ENCODE data around the gene FAM114A1. TPM values are rescaled to one million over a fixed set of nuclear protein-coding genes. Genes with fewer than 3 reads are reported as not detected.

FAM114A1 gene
- total and polyA plus RNA-seq, 2 of the 4 experiments (the other 2 are of a cell fraction), result 135 to 649 TPM

DNA sequence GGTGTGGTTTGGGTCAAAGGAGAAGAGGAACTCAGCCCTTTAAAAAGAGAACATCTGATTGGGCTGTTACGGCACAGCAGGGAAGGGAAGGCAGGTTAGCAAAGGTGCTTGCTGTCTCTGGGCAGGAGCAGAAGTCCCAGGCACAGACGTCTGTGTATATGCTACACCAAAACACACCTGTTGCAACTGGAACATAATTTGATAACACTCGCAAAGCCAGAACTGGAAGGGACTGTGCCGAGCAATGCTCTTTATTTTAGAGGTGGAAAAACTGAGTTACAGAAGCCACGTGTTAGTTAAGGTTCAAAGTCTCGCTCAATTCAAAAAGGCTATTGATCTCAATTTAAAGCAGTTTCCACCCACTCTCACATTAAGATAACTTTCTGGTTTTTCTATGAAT lies 2.2 kb upstream of the FAM114A1 start:
- TF ChIP-seq CEBPB (IDR thresholded peaks at IDR 0.05; ENCODE audit: low read depth, low read length) (no peak), MXI1 (IDR thresholded peaks at IDR 0.05; ENCODE audit: borderline replicate concordance, low read depth, low read length) (no peak), BHLHE40 (IDR thresholded peaks at IDR 0.05; ENCODE audit: low read depth, low read length) (no peak)
- H3K27me3 ChIP-seq (ENCODE audit: control insufficient read depth, insufficient read depth, low read length), result no peaks in the 10 kb centered on the region
- H3K9me3 ChIP-seq (ENCODE audit: control insufficient read depth, insufficient read depth, low read length), result no peaks in the 10 kb centered on the region
- no peak overlapping the region for H2BK15ac ChIP-seq (ENCODE audit: low read depth, low read length)
- H3K9ac ChIP-seq (ENCODE audit: low read depth, low read length), result no peak overlapping the region
- peaks cover 14% of the 10 kb centered on the region for H4K20me1 ChIP-seq (ENCODE audit: insufficient read depth, low read length)
- no peak overlapping the region for H2BK5ac ChIP-seq (ENCODE audit: low read depth, low read length, poor library complexity, severe bottlenecking)
- H2BK120ac ChIP-seq (ENCODE audit: low read depth, low read length), result no peak overlapping the region
- H4K5ac ChIP-seq (ENCODE audit: low read depth, low read length), result no peak overlapping the region
- H3K4ac ChIP-seq (ENCODE audit: low read depth, low read length), result no peak overlapping the region; the same call in 1 of the 2 replicates
- CTCF ChIA-PET, result no interaction called here
- H3K27ac ChIP-seq (ENCODE audit: insufficient read depth, low read length), result no peak overlapping the region
- no peak overlapping the region for H3K56ac ChIP-seq (ENCODE audit: extremely low read depth, insufficient read depth, low read length)
- H3K36me3 ChIP-seq (ENCODE audit: control insufficient read depth, insufficient read depth, low read length), result peaks cover 8% of the 10 kb centered on the region
- BruUV-seq (replicated peaks), result no TSS peak
- no peak overlapping the region for H2BK20ac ChIP-seq (ENCODE audit: low read depth, low read length)
- H3K23ac ChIP-seq (ENCODE audit: low read depth, low read length), result no peak overlapping the region
- no peak overlapping the region for H2AK5ac ChIP-seq (ENCODE audit: low read depth, low read length)
- no peak overlapping the region for H4K8ac ChIP-seq (ENCODE audit: low read depth in 2 of 2, low read length in 2 of 2)
- peaks cover 7 to 29% of the 10 kb centered on the region in 2 experiments; a peak in 3 of 4 replicates for H3K79me1 ChIP-seq (ENCODE audit: low read depth in 1 of 2, low read length in 2 of 2)
- H4K91ac ChIP-seq (ENCODE audit: insufficient read depth, low read depth, low read length), result no peak overlapping the region
- ATAC-seq (ENCODE audit: low read depth) (no peak), DNase-seq (no peak)
- intact Hi-C loops (cut with micrococcal nuclease) (no loop called here), dilution Hi-C loops (cut with HindIII; ENCODE audit: low sequenced_read_pairs, unreplicated experiment) (no loop called here), in situ Hi-C loops (cut with MboI; ENCODE audit: low sequenced_read_pairs) (no loop called here)
- H3K4me1 ChIP-seq (ENCODE audit: control insufficient read depth, insufficient read depth, low read length), result peaks cover 17% of the 10 kb centered on the region
- no peak overlapping the region for H2AK9ac ChIP-seq (replicated peaks; ENCODE audit: low read depth, low read length, poor library complexity)
- H3K14ac ChIP-seq (replicated peaks; ENCODE audit: low read depth, low read length), result no peak overlapping the region
- H3K18ac ChIP-seq (ENCODE audit: low read depth, low read length), result no peak overlapping the region
- peaks cover 5% of the 10 kb centered on the region for H3K9me1 ChIP-seq (ENCODE audit: insufficient read depth, low read length)
- no peak overlapping the region for H3K4me3 ChIP-seq (ENCODE audit: insufficient read depth, low read depth, low read length)
- POLR2A ChIA-PET (ENCODE audit: unreplicated experiment), result no interaction called here
- no peak overlapping the region for H2AFZ ChIP-seq (replicated peaks; ENCODE audit: low read length, poor library complexity)
- WGBS, 2 experiments (ENCODE audit: extremely low coverage in 2 of 2, insufficient read length in 1 of 2), result no CpG with 5 or more reads among the region's 6 CpGs
- H3K4me2 ChIP-seq (ENCODE audit: low read depth, low read length), result no peak overlapping the region
